GM23338 (cell line): Measurements from ENCODE around the gene PA2G4. TPM values are rescaled to one million over a fixed set of nuclear protein-coding genes. Genes with fewer than 3 reads are reported as not detected.
A peak's percentile ranks its signal among the peaks of the same experiment; 100 is the strongest.

Experiments used
- ATAC-seq: fragments of 200-7000 bp; cut with Tn5 transposase; 3 replicates; pipeline ENCODE4 v1.9.1; 2020
- DNase-seq: peaks from one replicate; pipeline ENCODE4 v3.0.0-alpha.2; 2015; ENCODE audit warnings: low spot score
- H2AFZ ChIP-seq: fragments of 200-600 bp; sonication (generic); 2 replicates; pipeline ENCODE4 v1.8.0; 2016; ENCODE audit warnings: antibody characterized with exemption, mild to moderate bottlenecking, moderate library complexity
- H3F3A ChIP-seq: fragments of 200-600 bp; sonication (generic); replicated peaks from 2 replicates; pipeline ENCODE4 v1.8.0; 2017; ENCODE audit warnings: antibody characterized with exemption, mixed run types, low read depth
- H3K27ac ChIP-seq: fragments of 200-600 bp; sonication (generic); 2 replicates; pipeline ENCODE4 v1.6.1; 2016; ENCODE audit warnings: low read depth
- H3K27me3 ChIP-seq: fragments of 200-600 bp; sonication (generic); 2 replicates; pipeline ENCODE4 v1.8.0; 2016; ENCODE audit warnings: mild to moderate bottlenecking, mixed run types, moderate library complexity; ENCODE audit not compliant: insufficient read depth
- H3K36me3 ChIP-seq: fragments of 200-600 bp; sonication (generic); 2 replicates; pipeline ENCODE4 v1.8.0; 2016; ENCODE audit warnings: mild to moderate bottlenecking; ENCODE audit not compliant: insufficient read depth
- H3K4me1 ChIP-seq: fragments of 200-600 bp; sonication (generic); 2 replicates; pipeline ENCODE4 v1.8.0; 2016; ENCODE audit warnings: mild to moderate bottlenecking, moderate library complexity; ENCODE audit not compliant: insufficient read depth
- H3K4me2 ChIP-seq: fragments of 200-600 bp; sonication (generic); 2 replicates; pipeline ENCODE4 v1.7.1; 2017; ENCODE audit warnings: mixed run types
- H3K4me3 ChIP-seq: fragments of 200-600 bp; sonication (generic); 2 replicates; pipeline ENCODE4 v1.6.1; 2016; ENCODE audit warnings: mixed run types
- H3K79me2 ChIP-seq: fragments of 200-600 bp; sonication (generic); replicated peaks from 2 replicates; pipeline ENCODE4 v1.8.0; 2017; ENCODE audit warnings: mild to moderate bottlenecking; ENCODE audit not compliant: insufficient read depth
- H3K9me2 ChIP-seq: fragments of 200-600 bp; sonication (generic); 2 replicates; pipeline ENCODE4 v1.8.0; 2017; ENCODE audit not compliant: insufficient read depth
- H4K20me1 ChIP-seq: fragments of 200-600 bp; sonication (generic); replicated peaks from 2 replicates; pipeline ENCODE4 v1.8.0; 2017; ENCODE audit warnings: mild to moderate bottlenecking; ENCODE audit not compliant: insufficient read depth
- H3K27ac Mint-ChIP-seq: 2 replicates; pipeline ENCODE4 v1.8.0; 2020; ENCODE audit warnings: inconsistent platforms, mild to moderate bottlenecking, moderate library complexity, mixed read lengths
- H3K27me3 Mint-ChIP-seq: 3 replicates; pipeline ENCODE4 v1.8.0; 2022; ENCODE audit warnings: low read depth, mild to moderate bottlenecking, moderate library complexity, mixed read lengths, inconsistent platforms; ENCODE audit not compliant: insufficient read depth, poor library complexity
- H3K36me3 Mint-ChIP-seq: 3 replicates; pipeline ENCODE4 v1.8.0; 2021; ENCODE audit warnings: low read depth, mild to moderate bottlenecking, inconsistent platforms, moderate library complexity, mixed read lengths
- H3K4me1 Mint-ChIP-seq: 3 replicates; pipeline ENCODE4 v1.8.0; 2020; ENCODE audit warnings: mild to moderate bottlenecking, inconsistent platforms, mixed read lengths
- H3K4me3 Mint-ChIP-seq: 3 replicates; pipeline ENCODE4 v1.8.0; 2021; ENCODE audit warnings: moderate library complexity, mild to moderate bottlenecking, inconsistent platforms, mixed read lengths
- H3K9me3 Mint-ChIP-seq: 3 replicates; pipeline ENCODE4 v1.8.0; 2020; ENCODE audit warnings: moderate library complexity, mild to moderate bottlenecking, inconsistent platforms, mixed read lengths
- CREB1 ChIP-seq: fragments of 250-450 bp; sonication (Bioruptor Pico); IDR thresholded peaks from 2 replicates; pipeline ENCODE4 v1.5.0; 2020; ENCODE audit warnings: low read depth, mild to moderate bottlenecking, moderate library complexity
- EZH2 ChIP-seq: fragments of 200-600 bp; sonication (generic); IDR thresholded peaks from one replicate; pipeline ENCODE4 v1.8.0; 2017; ENCODE audit warnings: antibody characterized with exemption, mild to moderate bottlenecking, low read depth; ENCODE audit not compliant: unreplicated experiment
- JUNB ChIP-seq: IDR thresholded peaks from one replicate; pipeline ENCODE4 v1.6.1; 2016; ENCODE audit warnings: antibody characterized with exemption; ENCODE audit not compliant: unreplicated experiment
- NANOG ChIP-seq: IDR thresholded peaks from 2 replicates; pipeline ENCODE4 v1.6.1; 2016; ENCODE audit warnings: antibody characterized with exemption, borderline replicate concordance
- POLR2AphosphoS5 ChIP-seq: IDR thresholded peaks from 2 replicates; pipeline ENCODE4 v1.6.1; 2016; ENCODE audit warnings: antibody characterized with exemption, low read depth
- ZNF114 ChIP-seq: fragments of 250-450 bp; sonication (Bioruptor Pico); IDR thresholded peaks from 2 replicates; pipeline ENCODE4 v1.5.0; 2020; ENCODE audit warnings: mild to moderate bottlenecking, moderate library complexity
- ZNF331 ChIP-seq: fragments of 250-450 bp; sonication (Bioruptor Pico); IDR thresholded peaks from 2 replicates; pipeline ENCODE4 v1.5.0; 2020; ENCODE audit warnings: low read depth, mild to moderate bottlenecking, moderate library complexity
- polyA plus RNA-seq: library from polyadenylated mRNA; unstranded; fragments of >200 nt; fragmentation: Nextera tagmentation; extraction: Ambion mirVana; gene quantifications from 2 replicates; pipeline ENCODE4 v1.2.1, GENCODE V29; 2016
- total RNA-seq: library from RNA; depleted of rRNA; stranded (reverse); fragments of >200 nt; shearing (Covaris generic); gene quantifications from 2 replicates; pipeline ENCODE4 v1.2.3, GENCODE V29; 2014
- TF ChIP-seq, protein P1 (sequence below): IDR thresholded peaks from one replicate; pipeline ENCODE4 v1.6.1; 2018; ENCODE audit warnings: antibody characterized with exemption; ENCODE audit not compliant: unreplicated experiment
- TF ChIP-seq, protein P2 (sequence below): IDR thresholded peaks from 2 replicates; pipeline ENCODE4 v1.6.1; 2016; ENCODE audit warnings: antibody characterized with exemption
- TF ChIP-seq, protein P3 (sequence below), 2 experiments: fragments of 200-600 bp in 1 of 2; sonication (generic) in 1 of 2; conservative IDR thresholded peaks; 2 replicates each; pipeline versions ENCODE4 v1.5.1 to v1.6.1; 2016 to 2017; ENCODE audit warnings: antibody characterized with exemption in 2 of 2, low read depth in 2 of 2, mild to moderate bottlenecking in 2 of 2, moderate library complexity in 1 of 2

PA2G4 gene
- total and polyA plus RNA-seq, 2 experiments from 2014 or later: 237 to 373 TPM

DNA sequence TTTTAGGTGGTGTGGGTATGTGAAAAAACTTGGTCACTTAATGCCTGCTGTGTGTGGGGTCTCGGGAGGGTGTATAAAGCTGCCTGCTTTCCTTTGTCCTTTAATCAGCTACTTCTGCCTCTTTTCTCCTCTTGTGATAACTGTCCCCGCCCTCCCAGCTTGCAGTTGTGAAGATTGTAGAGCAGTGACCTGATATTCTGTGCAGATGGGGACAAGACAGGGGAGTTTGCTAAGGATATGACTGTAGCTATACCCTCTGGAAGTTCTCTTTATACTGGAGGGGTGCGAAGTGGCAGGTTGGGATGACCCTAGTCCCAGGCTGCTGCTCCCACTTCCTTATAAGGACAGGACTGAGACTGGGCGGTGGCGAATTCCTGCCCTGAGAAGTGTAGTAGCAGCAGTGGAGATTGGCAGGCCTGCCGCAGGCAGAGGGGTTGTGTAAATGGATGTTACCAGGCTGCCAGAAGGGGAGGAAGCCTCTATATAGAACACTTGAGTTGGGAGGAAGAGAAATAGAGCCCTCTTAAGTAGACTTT is 54.6 kb downstream of the PA2G4 start (continued):
- TF ChIP-seq JUNB: no peak
- TF ChIP-seq EZH2: no peak
- TF ChIP-seq, protein P1, sequence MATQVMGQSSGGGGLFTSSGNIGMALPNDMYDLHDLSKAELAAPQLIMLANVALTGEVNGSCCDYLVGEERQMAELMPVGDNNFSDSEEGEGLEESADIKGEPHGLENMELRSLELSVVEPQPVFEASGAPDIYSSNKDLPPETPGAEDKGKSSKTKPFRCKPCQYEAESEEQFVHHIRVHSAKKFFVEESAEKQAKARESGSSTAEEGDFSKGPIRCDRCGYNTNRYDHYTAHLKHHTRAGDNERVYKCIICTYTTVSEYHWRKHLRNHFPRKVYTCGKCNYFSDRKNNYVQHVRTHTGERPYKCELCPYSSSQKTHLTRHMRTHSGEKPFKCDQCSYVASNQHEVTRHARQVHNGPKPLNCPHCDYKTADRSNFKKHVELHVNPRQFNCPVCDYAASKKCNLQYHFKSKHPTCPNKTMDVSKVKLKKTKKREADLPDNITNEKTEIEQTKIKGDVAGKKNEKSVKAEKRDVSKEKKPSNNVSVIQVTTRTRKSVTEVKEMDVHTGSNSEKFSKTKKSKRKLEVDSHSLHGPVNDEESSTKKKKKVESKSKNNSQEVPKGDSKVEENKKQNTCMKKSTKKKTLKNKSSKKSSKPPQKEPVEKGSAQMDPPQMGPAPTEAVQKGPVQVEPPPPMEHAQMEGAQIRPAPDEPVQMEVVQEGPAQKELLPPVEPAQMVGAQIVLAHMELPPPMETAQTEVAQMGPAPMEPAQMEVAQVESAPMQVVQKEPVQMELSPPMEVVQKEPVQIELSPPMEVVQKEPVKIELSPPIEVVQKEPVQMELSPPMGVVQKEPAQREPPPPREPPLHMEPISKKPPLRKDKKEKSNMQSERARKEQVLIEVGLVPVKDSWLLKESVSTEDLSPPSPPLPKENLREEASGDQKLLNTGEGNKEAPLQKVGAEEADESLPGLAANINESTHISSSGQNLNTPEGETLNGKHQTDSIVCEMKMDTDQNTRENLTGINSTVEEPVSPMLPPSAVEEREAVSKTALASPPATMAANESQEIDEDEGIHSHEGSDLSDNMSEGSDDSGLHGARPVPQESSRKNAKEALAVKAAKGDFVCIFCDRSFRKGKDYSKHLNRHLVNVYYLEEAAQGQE: no peak
- TF ChIP-seq ZNF331: no peak
- no peak for TF ChIP-seq NANOG
- TF ChIP-seq, protein P2, sequence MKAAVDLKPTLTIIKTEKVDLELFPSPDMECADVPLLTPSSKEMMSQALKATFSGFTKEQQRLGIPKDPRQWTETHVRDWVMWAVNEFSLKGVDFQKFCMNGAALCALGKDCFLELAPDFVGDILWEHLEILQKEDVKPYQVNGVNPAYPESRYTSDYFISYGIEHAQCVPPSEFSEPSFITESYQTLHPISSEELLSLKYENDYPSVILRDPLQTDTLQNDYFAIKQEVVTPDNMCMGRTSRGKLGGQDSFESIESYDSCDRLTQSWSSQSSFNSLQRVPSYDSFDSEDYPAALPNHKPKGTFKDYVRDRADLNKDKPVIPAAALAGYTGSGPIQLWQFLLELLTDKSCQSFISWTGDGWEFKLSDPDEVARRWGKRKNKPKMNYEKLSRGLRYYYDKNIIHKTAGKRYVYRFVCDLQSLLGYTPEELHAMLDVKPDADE: 0 out of 2 replicates have a peak, but pooled peaks have one; percentile 20
- TF ChIP-seq, protein P3, sequence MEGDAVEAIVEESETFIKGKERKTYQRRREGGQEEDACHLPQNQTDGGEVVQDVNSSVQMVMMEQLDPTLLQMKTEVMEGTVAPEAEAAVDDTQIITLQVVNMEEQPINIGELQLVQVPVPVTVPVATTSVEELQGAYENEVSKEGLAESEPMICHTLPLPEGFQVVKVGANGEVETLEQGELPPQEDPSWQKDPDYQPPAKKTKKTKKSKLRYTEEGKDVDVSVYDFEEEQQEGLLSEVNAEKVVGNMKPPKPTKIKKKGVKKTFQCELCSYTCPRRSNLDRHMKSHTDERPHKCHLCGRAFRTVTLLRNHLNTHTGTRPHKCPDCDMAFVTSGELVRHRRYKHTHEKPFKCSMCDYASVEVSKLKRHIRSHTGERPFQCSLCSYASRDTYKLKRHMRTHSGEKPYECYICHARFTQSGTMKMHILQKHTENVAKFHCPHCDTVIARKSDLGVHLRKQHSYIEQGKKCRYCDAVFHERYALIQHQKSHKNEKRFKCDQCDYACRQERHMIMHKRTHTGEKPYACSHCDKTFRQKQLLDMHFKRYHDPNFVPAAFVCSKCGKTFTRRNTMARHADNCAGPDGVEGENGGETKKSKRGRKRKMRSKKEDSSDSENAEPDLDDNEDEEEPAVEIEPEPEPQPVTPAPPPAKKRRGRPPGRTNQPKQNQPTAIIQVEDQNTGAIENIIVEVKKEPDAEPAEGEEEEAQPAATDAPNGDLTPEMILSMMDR (conservative IDR thresholded peaks at IDR 0.05; ENCODE audit: low read depth in 2 of 2): no peak
- TF ChIP-seq POLR2AphosphoS5: peak; percentile 64
- TF ChIP-seq CREB1 (CRISPR knock-in tag): no peak

DNA sequence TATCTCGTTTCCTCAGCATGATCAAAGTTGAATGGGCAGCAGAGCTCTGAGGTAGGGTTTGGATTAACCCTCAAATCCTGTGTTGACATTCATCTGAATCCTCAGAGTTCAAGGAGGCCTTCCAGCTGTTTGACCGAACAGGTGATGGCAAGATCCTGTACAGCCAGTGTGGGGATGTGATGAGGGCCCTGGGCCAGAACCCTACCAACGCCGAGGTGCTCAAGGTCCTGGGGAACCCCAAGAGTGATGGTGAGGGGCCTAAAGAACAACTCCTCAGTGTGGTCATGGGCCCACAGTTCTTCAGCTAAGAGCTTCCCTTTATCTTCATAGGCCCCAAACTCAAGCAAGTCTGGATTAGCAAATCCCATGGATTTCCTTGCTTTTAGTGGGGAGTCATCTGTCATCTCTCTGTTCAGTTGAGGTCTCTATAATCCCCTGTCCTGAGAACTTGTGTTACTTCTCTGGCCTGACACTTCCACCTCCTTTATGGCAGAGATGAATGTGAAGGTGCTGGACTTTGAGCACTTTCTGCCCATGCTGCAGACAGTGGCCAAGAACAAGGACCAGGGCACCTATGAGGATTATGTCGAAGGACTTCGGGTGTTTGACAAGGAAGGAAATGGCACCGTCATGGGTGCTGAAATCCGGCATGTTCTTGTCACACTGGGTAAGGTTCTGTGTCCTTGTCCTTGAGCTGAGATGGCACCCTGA is 55.3 kb downstream of the PA2G4 start:
- Histone ChIP-seq H3K4me1 (peaks cover 47% of the 10 kb centered on the region), H4K20me1 (peaks cover 17% of the 10 kb centered on the region), H2AFZ (no peak overlapping the region), H3K27ac (peak overlapping the region; percentile 98), H3K36me3 (peaks cover 40% of the 10 kb centered on the region), H3F3A (peaks cover 52% of the 10 kb centered on the region), H3K4me2 (peak overlapping the region; percentile 91), H3K27me3 (no peaks in the 10 kb centered on the region), H3K79me2 (peaks cover 31% of the 10 kb centered on the region), H3K4me3 (peak overlapping the region; percentile 84), H3K9me2 (no peaks in the 10 kb centered on the region)
- Mint-ChIP-seq H3K36me3 (peaks cover 82% of the 10 kb centered on the region), H3K9me3 (no peaks in the 10 kb centered on the region; the same call in none of the 3 replicates), H3K4me1 (peaks cover 62% of the 10 kb centered on the region), H3K4me3 (peak overlapping the region; percentile 92), H3K27ac (peak overlapping the region; percentile 99), H3K27me3 (peaks cover 54% of the 10 kb centered on the region)
- ATAC-seq: no peak
- no peak for DNase-seq
- TF ChIP-seq ZNF114 (CRISPR knock-in tag): no peak
- TF ChIP-seq, protein P3 (conservative IDR thresholded peaks at IDR 0.05; ENCODE audit: low read depth in 2 of 2): no peak
